ENCODE data around the gene DCAF7. TPM values are rescaled to one million over a fixed set of nuclear protein-coding genes. Genes with fewer than 3 reads are reported as not detected.
A peak's percentile ranks its signal among the peaks of the same experiment; 100 is the strongest.

The DCAF7 gene
- total RNA-seq, 2 donors from 2014 or later, result 29.2 to 29.5 TPM

DNA sequence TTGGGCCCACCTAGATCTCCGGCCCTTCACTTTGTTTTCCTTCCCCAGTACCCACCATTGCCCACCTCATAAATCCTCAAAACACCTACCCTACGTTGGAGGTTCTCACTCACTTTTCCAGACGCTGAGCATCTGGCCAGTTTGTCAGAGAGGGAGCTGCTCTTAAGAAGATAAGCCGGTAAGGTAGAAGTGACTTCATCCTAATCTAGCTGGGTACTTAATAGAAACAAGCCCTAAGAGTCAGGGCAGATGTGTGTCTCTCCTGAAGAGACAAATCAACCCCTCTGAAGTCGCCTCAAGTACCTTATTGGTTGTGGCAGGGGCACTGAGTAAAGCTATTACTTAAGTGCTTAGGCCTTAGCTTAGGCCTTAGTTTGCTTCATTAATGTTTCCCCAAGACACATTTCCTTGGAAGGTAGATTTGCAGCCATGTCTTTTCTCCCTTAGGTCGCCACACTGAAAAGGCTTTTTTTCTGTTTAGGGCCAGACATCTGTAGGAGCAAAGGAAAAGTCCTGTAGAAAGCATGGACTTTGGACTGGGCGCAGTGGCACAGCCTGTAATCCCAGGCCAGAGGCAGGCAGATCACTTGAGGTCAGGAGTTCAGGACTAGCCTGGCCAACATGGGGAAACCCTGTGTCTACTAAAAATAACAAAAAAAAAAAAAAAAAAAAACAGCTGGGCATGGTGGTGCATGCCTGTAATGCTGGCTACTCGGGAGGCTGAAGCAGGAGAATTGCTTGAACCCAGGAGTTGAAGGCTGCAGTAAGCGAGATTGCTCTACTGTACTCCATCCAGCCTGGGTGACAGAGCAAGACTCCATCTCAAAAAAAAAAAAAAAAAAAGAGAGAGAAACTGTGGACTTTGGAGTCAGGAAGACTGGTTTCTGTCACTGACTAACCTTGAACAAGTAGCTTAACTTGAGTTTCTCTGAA, 51.4 kb downstream of the DCAF7 start:
- TF ChIP-seq, protein P1, sequence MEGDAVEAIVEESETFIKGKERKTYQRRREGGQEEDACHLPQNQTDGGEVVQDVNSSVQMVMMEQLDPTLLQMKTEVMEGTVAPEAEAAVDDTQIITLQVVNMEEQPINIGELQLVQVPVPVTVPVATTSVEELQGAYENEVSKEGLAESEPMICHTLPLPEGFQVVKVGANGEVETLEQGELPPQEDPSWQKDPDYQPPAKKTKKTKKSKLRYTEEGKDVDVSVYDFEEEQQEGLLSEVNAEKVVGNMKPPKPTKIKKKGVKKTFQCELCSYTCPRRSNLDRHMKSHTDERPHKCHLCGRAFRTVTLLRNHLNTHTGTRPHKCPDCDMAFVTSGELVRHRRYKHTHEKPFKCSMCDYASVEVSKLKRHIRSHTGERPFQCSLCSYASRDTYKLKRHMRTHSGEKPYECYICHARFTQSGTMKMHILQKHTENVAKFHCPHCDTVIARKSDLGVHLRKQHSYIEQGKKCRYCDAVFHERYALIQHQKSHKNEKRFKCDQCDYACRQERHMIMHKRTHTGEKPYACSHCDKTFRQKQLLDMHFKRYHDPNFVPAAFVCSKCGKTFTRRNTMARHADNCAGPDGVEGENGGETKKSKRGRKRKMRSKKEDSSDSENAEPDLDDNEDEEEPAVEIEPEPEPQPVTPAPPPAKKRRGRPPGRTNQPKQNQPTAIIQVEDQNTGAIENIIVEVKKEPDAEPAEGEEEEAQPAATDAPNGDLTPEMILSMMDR (IDR thresholded peaks at IDR 0.05), result no peak

DNA sequence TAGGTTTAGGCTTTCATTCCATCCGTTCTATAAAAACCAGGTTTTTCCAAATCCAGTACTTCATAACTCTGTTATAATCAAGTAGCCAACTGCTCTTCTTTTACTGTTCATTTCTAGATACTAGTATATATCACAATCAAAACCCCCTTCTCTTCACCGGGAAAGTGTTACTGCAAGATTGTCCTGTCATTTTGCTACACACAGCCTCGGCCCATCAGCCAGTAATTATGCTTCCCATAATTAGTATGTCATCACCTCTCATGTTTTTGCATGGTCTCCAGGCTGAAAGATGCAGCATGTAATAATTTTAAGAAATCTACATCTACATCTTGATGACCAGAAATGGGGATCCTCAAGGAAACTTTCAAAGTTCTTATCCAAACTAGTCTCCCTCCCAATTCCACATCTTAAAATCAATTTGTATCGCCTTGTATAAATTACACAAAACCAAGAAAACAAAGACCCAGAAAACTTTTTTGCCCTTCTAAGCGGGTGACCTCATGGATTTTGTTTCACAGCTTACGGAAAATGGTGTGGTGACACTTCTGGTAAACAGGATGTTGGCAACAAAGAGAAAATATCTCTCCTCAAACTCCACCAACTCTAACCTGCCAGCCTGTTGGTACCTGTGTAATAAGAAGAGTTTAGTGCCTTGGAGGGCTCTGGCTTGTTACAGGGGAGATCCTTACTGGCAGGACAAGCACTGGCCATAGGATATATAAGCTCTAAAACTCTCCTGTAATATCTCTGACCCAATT, 59.7 kb downstream of the DCAF7 start:
- H3K4me1 ChIP-seq (ENCODE audit: control insufficient read depth in 1 of 2, low read depth in 2 of 2), result no peaks in the 10 kb centered on the region
- peaks cover 26% of the 10 kb centered on the region for H3K36me3 ChIP-seq
- TF ChIP-seq, protein P1 (IDR thresholded peaks at IDR 0.05), result no peak
- no peaks in the 10 kb centered on the region for H3K27me3 ChIP-seq (replicated peaks; ENCODE audit: insufficient read depth)
- H3K4me3 ChIP-seq, result no peak overlapping the region
- ATAC-seq (ENCODE audit: insufficient number of reproducible peaks, low FRiP score, low read depth), result no peak
- H3K9me3 ChIP-seq, result no peaks in the 10 kb centered on the region
- H3K27ac ChIP-seq, result no peak overlapping the region
- DNase-seq (ENCODE audit: low spot score), result no peak

More for the DNA sequence above, 51.4 kb downstream of the DCAF7 start:
- Histone ChIP-seq H3K36me3 (peaks cover 14% of the 10 kb centered on the region), H3K9me3 (no peaks in the 10 kb centered on the region), H3K4me1 (ENCODE audit: control insufficient read depth in 1 of 2, low read depth in 2 of 2) (peaks cover 13 to 18% of the 10 kb centered on the region in 2 donors), H3K27ac (peak overlapping the region; percentile 70 to 83), H3K27me3 (replicated peaks; ENCODE audit: insufficient read depth) (no peaks in the 10 kb centered on the region), H3K4me3 (peak overlapping the region; percentile 96)
- no peak for DNase-seq (ENCODE audit: low spot score)
- ATAC-seq (ENCODE audit: insufficient number of reproducible peaks, low FRiP score, low read depth), result no peak

DNA sequence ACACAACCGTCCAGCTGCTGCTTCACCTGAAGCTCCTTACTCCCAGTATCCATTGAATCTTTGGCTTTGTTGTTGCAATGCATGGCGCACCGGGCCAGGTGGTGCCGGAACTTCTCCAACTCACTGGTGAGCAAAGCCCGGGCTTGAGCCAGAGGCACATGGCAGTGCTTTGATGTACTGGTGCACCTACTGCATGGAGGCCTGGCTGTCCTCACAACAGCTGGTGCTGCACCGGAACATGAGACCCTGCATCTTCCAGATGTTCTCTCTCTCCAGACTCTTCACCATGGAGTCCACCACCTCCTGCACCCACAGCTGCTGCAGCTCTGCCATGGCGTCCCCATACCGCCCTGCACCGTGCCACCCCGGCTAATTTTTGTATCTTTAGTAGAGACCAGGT, 60.6 kb downstream of the DCAF7 start:
- TF ChIP-seq, protein P1 (IDR thresholded peaks at IDR 0.05), result no peak
- ATAC-seq (ENCODE audit: insufficient number of reproducible peaks, low FRiP score, low read depth), result no peak
- Histone ChIP-seq H3K27me3 (replicated peaks; ENCODE audit: insufficient read depth) (no peaks in the 10 kb centered on the region), H3K4me1 (ENCODE audit: control insufficient read depth in 1 of 2, low read depth in 2 of 2) (no peaks in the 10 kb centered on the region), H3K27ac (no peak overlapping the region), H3K4me3 (no peak overlapping the region), H3K36me3 (peaks cover 18% of the 10 kb centered on the region), H3K9me3 (no peaks in the 10 kb centered on the region)
- no peak for DNase-seq (ENCODE audit: low spot score)

DNA sequence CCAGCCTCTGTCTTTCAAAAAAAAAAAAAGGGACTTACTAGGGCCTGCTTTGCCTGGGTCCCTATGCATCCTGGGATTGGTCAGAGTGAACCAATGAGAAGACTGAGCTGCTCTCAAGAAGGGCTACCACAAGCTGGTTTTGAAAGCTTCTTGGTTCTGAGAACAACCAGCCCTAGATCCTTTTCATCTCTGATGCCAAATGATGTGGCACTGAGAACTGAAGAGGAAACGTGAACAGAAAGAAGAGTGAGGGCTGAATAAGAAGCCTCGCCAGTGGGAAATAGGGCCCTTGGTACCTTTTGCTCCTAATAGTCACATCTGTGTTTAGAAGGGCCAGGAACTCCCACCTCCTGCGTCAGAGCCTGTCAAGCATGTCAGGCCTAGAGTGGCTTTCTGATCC, 61.1 kb downstream of the DCAF7 start:
- Histone ChIP-seq H3K27ac (no peak overlapping the region), H3K36me3 (peaks cover 14% of the 10 kb centered on the region), H3K27me3 (replicated peaks; ENCODE audit: insufficient read depth) (no peaks in the 10 kb centered on the region), H3K9me3 (no peaks in the 10 kb centered on the region), H3K4me1 (ENCODE audit: control insufficient read depth in 1 of 2, low read depth in 2 of 2) (no peaks in the 10 kb centered on the region), H3K4me3 (no peak overlapping the region)
- no peak for ATAC-seq (ENCODE audit: insufficient number of reproducible peaks, low FRiP score, low read depth)
- no peak for DNase-seq (ENCODE audit: low spot score)
- TF ChIP-seq, protein P1 (IDR thresholded peaks at IDR 0.05), result no peak

DNA sequence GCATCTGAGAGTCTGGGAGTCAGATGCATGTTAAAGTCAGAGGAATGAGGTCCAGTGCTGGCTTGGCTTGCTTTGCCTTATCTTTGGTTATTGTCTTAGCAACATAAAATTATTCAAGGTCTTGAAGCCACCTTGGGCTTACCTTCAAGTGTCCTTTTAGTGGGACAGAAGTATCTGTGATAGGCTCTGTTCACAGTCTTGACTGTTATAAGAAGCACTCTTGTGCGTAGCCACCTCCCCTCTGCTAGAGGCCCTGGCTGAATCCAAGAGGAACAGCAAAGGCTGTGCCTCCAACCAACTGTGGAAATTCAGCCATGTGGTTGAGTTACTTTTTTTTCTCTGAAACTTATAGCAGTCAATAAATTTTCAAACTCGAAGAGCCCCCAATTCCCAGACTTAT, 63.4 kb downstream of the DCAF7 start:
- Histone ChIP-seq H3K27me3 (replicated peaks; ENCODE audit: insufficient read depth) (no peaks in the 10 kb centered on the region), H3K9me3 (no peaks in the 10 kb centered on the region), H3K4me3 (no peak overlapping the region), H3K36me3 (no peaks in the 10 kb centered on the region), H3K27ac (no peak overlapping the region), H3K4me1 (ENCODE audit: control insufficient read depth in 1 of 2, low read depth in 2 of 2) (no peaks in the 10 kb centered on the region)
- no peak for ATAC-seq (ENCODE audit: insufficient number of reproducible peaks, low FRiP score, low read depth)
- no peak for DNase-seq (ENCODE audit: low spot score)
- TF ChIP-seq, protein P1 (IDR thresholded peaks at IDR 0.05), result no peak
